ENCODE results near the gene SSH3.

- peak; percentile 87 for TF ChIP-seq CTCF (IDR thresholded peaks at IDR 0.05; ENCODE audit: insufficient read depth, low read depth, low read length)
- no peak for TF ChIP-seq EZH2 (IDR thresholded peaks at IDR 0.05; ENCODE audit: insufficient read depth, low read length)
Observed at GRCh38 chr11:67345920-67346819, 42.8 kb downstream of the SSH3 start.
